Fibroblast of skin of right quadriceps (primary cell): ENCODE measurements around the gene MFSD1.

Experiments used
- DNase-seq: peaks from one replicate; pipeline ENCODE4 v3.0.0-alpha.2; 2013

The MFSD1 gene

GRCh38 chr3:158821847-158822246 is 20.0 kb downstream of the MFSD1 start:
- no peak for DNase-seq

- DNase-seq, result no peak
Measured at GRCh38 chr3:158823426-158823825, 21.6 kb downstream of the MFSD1 start.

- no peak for DNase-seq
Measured at GRCh38 chr3:158827773-158828172, 25.9 kb downstream of the MFSD1 start.

GRCh38 chr3:158830391-158830790 is 28.5 kb downstream of the MFSD1 start:
- DNase-seq, result peak; percentile 50

GRCh38 chr3:158831861-158832260 is 30.0 kb downstream of the MFSD1 start:
- no peak for DNase-seq

- no peak for DNase-seq
Measured at GRCh38 chr3:158835631-158836030, 33.8 kb downstream of the MFSD1 start.

- DNase-seq, result no peak
Measured at GRCh38 chr3:158836312-158836711, 34.5 kb downstream of the MFSD1 start.

GRCh38 chr3:158837240-158837639 is 35.4 kb downstream of the MFSD1 start:
- no peak for DNase-seq

- DNase-seq, result no peak
Measured at GRCh38 chr3:158839966-158840365, 38.1 kb downstream of the MFSD1 start.

- no peak for DNase-seq
Measured at GRCh38 chr3:158841387-158841786, 39.5 kb downstream of the MFSD1 start.

- DNase-seq, result peak; percentile 40
Measured at GRCh38 chr3:158842976-158843375, 41.1 kb downstream of the MFSD1 start.

- peak; percentile 22 for DNase-seq
Measured at GRCh38 chr3:158845765-158846350, 44.0 kb downstream of the MFSD1 start.

- DNase-seq, result no peak
Measured at GRCh38 chr3:158846803-158847451, 45.1 kb downstream of the MFSD1 start.

- peak; percentile 39 for DNase-seq
Measured at GRCh38 chr3:158847452-158847821, 45.6 kb downstream of the MFSD1 start.

GRCh38 chr3:158847885-158848284 is 46.0 kb downstream of the MFSD1 start:
- DNase-seq, result no peak

GRCh38 chr3:158849757-158850156 is 47.9 kb downstream of the MFSD1 start:
- DNase-seq, result no peak

GRCh38 chr3:158859362-158859761 is 57.5 kb downstream of the MFSD1 start:
- no peak for DNase-seq

- no peak for DNase-seq
Measured at GRCh38 chr3:158863247-158863646, 61.4 kb downstream of the MFSD1 start.

GRCh38 chr3:158864492-158864891 is 62.6 kb downstream of the MFSD1 start:
- no peak for DNase-seq

GRCh38 chr3:158875700-158876099 is 73.8 kb downstream of the MFSD1 start:
- no peak for DNase-seq
